Mammary epithelial cell (primary cell): ENCODE results near the gene KCNQ2.

Experiments
- CTCF ChIP-seq, 2 donors: IDR thresholded peaks in 1 of 2; conservative IDR thresholded peaks in 1 of 2; 2 replicates each; pipeline ENCODE4 v1.5.1; 2011 to 2012; ENCODE audit warnings: inconsistent platforms in 2 of 2, low read length in 2 of 2, mild to moderate bottlenecking in 2 of 2, control low read depth in 1 of 2, low read depth in 1 of 2; ENCODE audit not compliant: insufficient read depth in 1 of 2; ENCODE audit errors: extremely low read depth in 1 of 2
- EZH2 ChIP-seq: IDR thresholded peaks from 2 replicates; pipeline ENCODE4 v1.6.1; 2012; ENCODE audit warnings: low read length, inconsistent platforms, borderline replicate concordance

DNA sequence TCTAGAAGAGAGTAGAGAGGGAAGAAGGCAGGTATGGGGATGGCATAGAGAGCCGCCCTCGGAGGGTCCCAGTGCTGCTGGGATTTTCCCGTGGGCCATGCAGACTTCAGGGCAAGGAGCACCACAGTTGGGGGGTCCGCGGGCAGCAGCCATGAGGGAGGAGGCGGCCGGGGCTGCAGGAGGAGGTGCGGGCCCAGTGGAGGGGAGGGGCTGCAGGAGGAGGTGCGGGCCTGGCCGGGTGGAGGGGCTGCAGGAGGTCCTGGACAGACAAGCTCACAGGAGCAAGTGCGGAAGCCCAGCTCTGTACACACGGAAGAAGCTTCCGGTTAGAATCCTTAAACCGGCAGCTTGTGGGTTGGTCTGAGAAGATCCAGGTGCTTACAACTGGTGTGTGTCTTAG, 76.7 kb downstream of the KCNQ2 start:
- TF ChIP-seq CTCF (conservative IDR thresholded peaks at IDR 0.05 in 1 of 2, IDR thresholded peaks at IDR 0.05 in 1 of 2; ENCODE audit: extremely low read depth in 1 of 2, insufficient read depth in 1 of 2, low read depth in 1 of 2, low read length in 2 of 2) (no peak), EZH2 (no peak)
